ENCODE results near the gene SUSD6.
"Not testable (repeated sequence)": the region's sequence is repeated elsewhere in the genome, so short reads cannot be mapped to it uniquely, and the experiment has no call there.

The SUSD6 gene

GRCh38 chr14:69696204-69696527 lies 84.8 kb downstream of the SUSD6 start:
- H3K27ac ChIP-seq (ENCODE audit: low read depth, low read length): no peak overlapping the region
- H3K4me3 ChIP-seq (ENCODE audit: low read depth, low read length): no peak overlapping the region
- no peak overlapping the region for H2AFZ ChIP-seq (ENCODE audit: low read length, unreplicated experiment)
- H3K36me3 ChIP-seq (ENCODE audit: insufficient read depth, low read length): no peaks in the 10 kb centered on the region
- no peaks in the 10 kb centered on the region for H3K4me1 ChIP-seq (ENCODE audit: control insufficient read depth, insufficient read depth, low read length, unreplicated experiment)
- H3K27me3 ChIP-seq (ENCODE audit: insufficient read depth, low read length): no peaks in the 10 kb centered on the region
- no peaks in the 10 kb centered on the region for H3K79me2 ChIP-seq (ENCODE audit: control insufficient read depth, insufficient read depth, low read length, unreplicated experiment)

- Histone ChIP-seq H3K79me2 (ENCODE audit: control insufficient read depth, insufficient read depth, low read length, unreplicated experiment) (no peaks in the 10 kb centered on the region), H3K27ac (ENCODE audit: low read depth, low read length) (no peak overlapping the region), H2AFZ (ENCODE audit: low read length, unreplicated experiment) (no peak overlapping the region), H3K4me1 (ENCODE audit: control insufficient read depth, insufficient read depth, low read length, unreplicated experiment) (no peaks in the 10 kb centered on the region), H3K36me3 (ENCODE audit: insufficient read depth, low read length) (no peaks in the 10 kb centered on the region), H3K4me3 (ENCODE audit: low read depth, low read length) (no peak overlapping the region), H3K27me3 (ENCODE audit: insufficient read depth, low read length) (no peaks in the 10 kb centered on the region)
Observed at GRCh38 chr14:69696633-69697557, 85.5 kb downstream of the SUSD6 start.

GRCh38 chr14:69698572-69698971 lies 87.2 kb downstream of the SUSD6 start:
- Histone ChIP-seq H2AFZ (ENCODE audit: low read length, unreplicated experiment) (no peak overlapping the region), H3K4me1 (ENCODE audit: control insufficient read depth, insufficient read depth, low read length, unreplicated experiment) (no peaks in the 10 kb centered on the region), H3K36me3 (ENCODE audit: insufficient read depth, low read length) (no peaks in the 10 kb centered on the region), H3K27ac (ENCODE audit: low read depth, low read length) (no peak overlapping the region), H3K27me3 (ENCODE audit: insufficient read depth, low read length) (no peaks in the 10 kb centered on the region), H3K4me3 (ENCODE audit: low read depth, low read length) (no peak overlapping the region), H3K79me2 (ENCODE audit: control insufficient read depth, insufficient read depth, low read length, unreplicated experiment) (no peaks in the 10 kb centered on the region)

- not testable (repeated sequence) for H3K36me3 ChIP-seq (ENCODE audit: insufficient read depth, low read length); H3K27ac ChIP-seq (ENCODE audit: low read depth, low read length); H3K27me3 ChIP-seq (ENCODE audit: insufficient read depth, low read length); H2AFZ ChIP-seq (ENCODE audit: low read length, unreplicated experiment); H3K4me1 ChIP-seq (ENCODE audit: control insufficient read depth, insufficient read depth, low read length, unreplicated experiment); H3K4me3 ChIP-seq (ENCODE audit: low read depth, low read length); H3K79me2 ChIP-seq (ENCODE audit: control insufficient read depth, insufficient read depth, low read length, unreplicated experiment)
Observed at GRCh38 chr14:69699243-69699642, 87.8 kb downstream of the SUSD6 start.

- Histone ChIP-seq H3K79me2 (ENCODE audit: control insufficient read depth, insufficient read depth, low read length, unreplicated experiment) (no peaks in the 10 kb centered on the region), H3K27ac (ENCODE audit: low read depth, low read length) (no peak overlapping the region), H3K36me3 (ENCODE audit: insufficient read depth, low read length) (0 out of 2 replicates have a peak, but pooled peaks cover 4% of the 10 kb centered on the region), H2AFZ (ENCODE audit: low read length, unreplicated experiment) (no peak overlapping the region), H3K4me3 (ENCODE audit: low read depth, low read length) (no peak overlapping the region), H3K27me3 (ENCODE audit: insufficient read depth, low read length) (no peaks in the 10 kb centered on the region), H3K4me1 (ENCODE audit: control insufficient read depth, insufficient read depth, low read length, unreplicated experiment) (no peaks in the 10 kb centered on the region)
Observed at GRCh38 chr14:69699748-69700303, 88.4 kb downstream of the SUSD6 start.

- H2AFZ ChIP-seq (ENCODE audit: low read length, unreplicated experiment): no peak overlapping the region
- no peak overlapping the region for H3K4me3 ChIP-seq (ENCODE audit: low read depth, low read length)
- H3K4me1 ChIP-seq (ENCODE audit: control insufficient read depth, insufficient read depth, low read length, unreplicated experiment): no peaks in the 10 kb centered on the region
- no peaks in the 10 kb centered on the region for H3K27me3 ChIP-seq (ENCODE audit: insufficient read depth, low read length)
- H3K36me3 ChIP-seq (ENCODE audit: insufficient read depth, low read length): 0 out of 2 replicates have a peak, but pooled peaks cover 4% of the 10 kb centered on the region
- no peaks in the 10 kb centered on the region for H3K79me2 ChIP-seq (ENCODE audit: control insufficient read depth, insufficient read depth, low read length, unreplicated experiment)
- no peak overlapping the region for H3K27ac ChIP-seq (ENCODE audit: low read depth, low read length)
Observed at GRCh38 chr14:69700575-69700974, 89.2 kb downstream of the SUSD6 start.

GRCh38 chr14:69701291-69701690 lies 89.9 kb downstream of the SUSD6 start:
- Histone ChIP-seq H2AFZ (ENCODE audit: low read length, unreplicated experiment) (no peak overlapping the region), H3K4me3 (ENCODE audit: low read depth, low read length) (no peak overlapping the region), H3K27me3 (ENCODE audit: insufficient read depth, low read length) (no peaks in the 10 kb centered on the region), H3K79me2 (ENCODE audit: control insufficient read depth, insufficient read depth, low read length, unreplicated experiment) (no peaks in the 10 kb centered on the region), H3K36me3 (ENCODE audit: insufficient read depth, low read length) (0 out of 2 replicates have a peak, but pooled peaks cover 4% of the 10 kb centered on the region), H3K27ac (ENCODE audit: low read depth, low read length) (no peak overlapping the region), H3K4me1 (ENCODE audit: control insufficient read depth, insufficient read depth, low read length, unreplicated experiment) (no peaks in the 10 kb centered on the region)

GRCh38 chr14:69701857-69702256 lies 90.5 kb downstream of the SUSD6 start:
- no peaks in the 10 kb centered on the region for H3K4me1 ChIP-seq (ENCODE audit: control insufficient read depth, insufficient read depth, low read length, unreplicated experiment)
- H3K4me3 ChIP-seq (ENCODE audit: low read depth, low read length): no peak overlapping the region
- no peak overlapping the region for H2AFZ ChIP-seq (ENCODE audit: low read length, unreplicated experiment)
- H3K79me2 ChIP-seq (ENCODE audit: control insufficient read depth, insufficient read depth, low read length, unreplicated experiment): no peaks in the 10 kb centered on the region
- no peaks in the 10 kb centered on the region for H3K27me3 ChIP-seq (ENCODE audit: insufficient read depth, low read length)
- H3K27ac ChIP-seq (ENCODE audit: low read depth, low read length): no peak overlapping the region
- H3K36me3 ChIP-seq (ENCODE audit: insufficient read depth, low read length): 0 out of 2 replicates have a peak, but pooled peaks cover 4% of the 10 kb centered on the region

- Histone ChIP-seq H3K36me3 (ENCODE audit: insufficient read depth, low read length) (0 out of 2 replicates have a peak, but pooled peaks cover 4% of the 10 kb centered on the region), H3K4me3 (ENCODE audit: low read depth, low read length) (no peak overlapping the region), H3K27ac (ENCODE audit: low read depth, low read length) (no peak overlapping the region), H3K79me2 (ENCODE audit: control insufficient read depth, insufficient read depth, low read length, unreplicated experiment) (no peaks in the 10 kb centered on the region), H3K27me3 (ENCODE audit: insufficient read depth, low read length) (no peaks in the 10 kb centered on the region), H2AFZ (ENCODE audit: low read length, unreplicated experiment) (no peak overlapping the region), H3K4me1 (ENCODE audit: control insufficient read depth, insufficient read depth, low read length, unreplicated experiment) (no peaks in the 10 kb centered on the region)
Observed at GRCh38 chr14:69703047-69704039, 91.9 kb downstream of the SUSD6 start.

- H3K4me3 ChIP-seq (ENCODE audit: low read depth, low read length): no peak overlapping the region
- H3K27ac ChIP-seq (ENCODE audit: low read depth, low read length): no peak overlapping the region
- no peaks in the 10 kb centered on the region for H3K4me1 ChIP-seq (ENCODE audit: control insufficient read depth, insufficient read depth, low read length, unreplicated experiment)
- 0 out of 2 replicates have a peak, but pooled peaks cover 4% of the 10 kb centered on the region for H3K36me3 ChIP-seq (ENCODE audit: insufficient read depth, low read length)
- H3K79me2 ChIP-seq (ENCODE audit: control insufficient read depth, insufficient read depth, low read length, unreplicated experiment): no peaks in the 10 kb centered on the region
- no peaks in the 10 kb centered on the region for H3K27me3 ChIP-seq (ENCODE audit: insufficient read depth, low read length)
- H2AFZ ChIP-seq (ENCODE audit: low read length, unreplicated experiment): no peak overlapping the region
Observed at GRCh38 chr14:69704319-69704718, 92.9 kb downstream of the SUSD6 start.

All from ACC112 (cell line).